H1 (cell line): ENCODE results near the gene HSCB. TPM values are rescaled to one million over a fixed set of nuclear protein-coding genes. Genes with fewer than 3 reads are reported as not detected.

ENCODE experiments used
- BACH1 ChIP-seq: IDR thresholded peaks from 2 replicates; pipeline ENCODE4 v1.6.1; 2012; ENCODE audit warnings: low read length, improper control_type of control experiment
- CTCF ChIP-seq, 3 experiments: IDR thresholded peaks; 1 replicate in 2 of 3; 2 replicates in 1 of 3; pipeline versions ENCODE4 v1.5.1 to v1.6.1; 2011; ENCODE audit warnings: low read length in 3 of 3, mild to moderate bottlenecking in 3 of 3, inconsistent platforms in 2 of 3, low read depth in 1 of 3, moderate library complexity in 1 of 3; ENCODE audit not compliant: insufficient read depth in 1 of 3; ENCODE audit errors: control extremely low read depth in 1 of 3
- SP2 ChIP-seq: IDR thresholded peaks from 2 replicates; pipeline ENCODE4 v1.6.1; 2012; ENCODE audit warnings: mild to moderate bottlenecking, low read length, inconsistent platforms
- polyA plus RNA-seq, 7 experiments: library from polyadenylated mRNA; depleted of rRNA in 3 of 7; stranded (reverse) in 5 of 7; unstranded in 2 of 7; fragments of >200 nt in 5 of 7; fragments of 200-250 nt in 2 of 7; gene quantifications; 1 replicate in 5 of 7; 2 replicates in 1 of 7; 4 replicates in 1 of 7; pipeline versions ENCODE4 v1.2.1 to v1.2.3, GENCODE V29; 2011 to 2013; ENCODE audit warnings: missing spikeins in 2 of 7, mixed read lengths in 2 of 7
- total RNA-seq: library from RNA; stranded (reverse); fragmentation: NEBNext Ultra II Directional; extraction: Animal tissue kit (Norgen Biotek cat#: 25700); gene quantifications from 2 replicates; pipeline ENCODE4 v1.2.1, GENCODE V29; 2021

HSCB gene
- total and polyA plus RNA-seq, 2 of the 8 experiments (the other 6 are each of a cell fraction or from before 2014, with no cell fraction given) = 14.7 to 16.6 TPM

DNA sequence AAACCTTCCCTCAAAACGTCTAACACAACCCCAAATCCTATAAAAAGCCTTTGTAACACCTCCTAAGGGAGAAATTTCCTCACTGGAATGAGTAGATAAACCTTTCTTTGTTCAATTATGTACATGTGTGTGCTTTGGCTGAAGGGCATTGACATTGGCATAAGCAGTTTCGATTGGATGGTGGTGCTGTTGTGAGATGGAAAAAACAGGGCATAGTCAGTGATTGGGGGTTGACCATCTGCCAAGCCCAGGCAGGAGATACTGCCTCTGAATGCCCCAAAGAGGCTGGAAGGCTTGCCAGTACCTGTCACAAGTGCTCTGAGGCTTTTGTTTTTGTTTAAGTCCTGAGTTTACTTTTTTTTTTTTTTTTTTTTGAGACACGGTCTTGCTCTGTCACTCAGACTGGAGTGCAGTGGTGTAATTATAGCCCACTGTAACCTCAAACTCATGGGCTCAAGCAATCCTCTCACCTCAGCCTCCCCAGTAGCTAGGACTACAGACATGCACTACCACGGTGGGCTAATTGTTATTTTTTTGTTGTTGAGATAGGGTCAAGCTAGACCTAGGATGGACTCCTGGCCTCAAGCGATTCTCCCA, 29.5 kb downstream of the HSCB start (continued):
- TF ChIP-seq SP2 (no peak), CTCF (IDR thresholded peaks at IDR 0.05; ENCODE audit: control extremely low read depth in 1 of 3, insufficient read depth in 1 of 3, low read depth in 1 of 3, low read length in 3 of 3) (no peak), BACH1 (no peak)
- TF ChIP-seq, all 59 proteins: peak for 0
